Middle frontal gyrus (tissue), 1 donor: ENCODE measurements around the gene PKD1L1.

Experiments used
- DNase-seq: peaks from one replicate; pipeline ENCODE4 v3.0.0-alpha.2; 2015; ENCODE audit warnings: low spot score; ENCODE audit errors: extremely low spot score

PKD1L1 gene

DNA sequence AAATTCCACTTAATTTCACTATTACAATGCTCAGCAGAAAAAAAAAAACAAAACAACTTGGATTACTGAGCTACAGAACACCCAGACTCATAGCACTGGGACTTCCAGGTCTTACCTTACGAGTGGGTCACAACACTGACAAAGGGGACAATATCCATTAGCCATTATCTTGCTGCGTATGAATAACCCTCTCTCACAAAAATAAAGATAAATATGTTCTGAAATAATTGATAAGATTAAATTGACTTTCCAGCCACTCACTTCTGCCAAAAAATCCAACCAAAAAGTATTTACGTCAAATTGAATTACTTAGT, 128.7 kb downstream of the PKD1L1 start:
- no peak for DNase-seq

DNA sequence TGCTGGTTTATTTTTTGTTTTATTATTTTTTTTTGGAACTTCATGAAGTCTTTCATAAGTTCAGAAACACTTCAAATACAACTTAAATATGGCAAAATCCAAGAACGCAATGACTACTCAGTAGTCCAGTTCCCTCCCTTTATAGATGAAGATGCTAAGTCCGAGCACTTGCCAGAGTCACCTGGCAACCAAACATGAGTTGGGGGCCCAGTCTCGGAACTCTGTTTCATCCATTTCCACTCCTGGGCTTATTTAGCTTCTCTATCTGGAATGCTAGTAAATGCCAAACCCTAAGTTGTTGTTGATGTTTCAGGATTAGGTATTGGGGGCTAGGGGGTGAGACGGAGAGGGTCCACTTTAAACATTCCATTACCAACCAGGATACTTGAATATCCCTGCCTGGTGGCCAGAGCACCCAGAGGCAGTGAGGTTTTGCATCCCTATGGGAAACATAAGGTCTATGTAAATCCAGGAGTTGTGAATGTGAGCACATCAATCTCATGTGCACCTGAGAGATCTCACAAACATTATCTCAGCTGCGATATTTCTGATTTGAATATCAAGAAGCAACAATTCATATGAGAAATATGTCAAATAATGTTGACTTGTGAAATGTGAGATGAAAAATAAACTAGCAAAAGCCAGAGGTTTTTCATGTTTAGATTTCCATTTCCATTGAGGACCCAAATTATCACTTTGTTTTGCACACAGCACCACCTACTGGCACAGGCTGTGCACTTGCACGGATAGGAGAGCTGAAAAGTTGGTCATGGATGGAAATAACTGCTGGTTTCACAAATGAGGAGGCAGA, 129.3 kb downstream of the PKD1L1 start:
- DNase-seq, result peak; percentile 76

DNA sequence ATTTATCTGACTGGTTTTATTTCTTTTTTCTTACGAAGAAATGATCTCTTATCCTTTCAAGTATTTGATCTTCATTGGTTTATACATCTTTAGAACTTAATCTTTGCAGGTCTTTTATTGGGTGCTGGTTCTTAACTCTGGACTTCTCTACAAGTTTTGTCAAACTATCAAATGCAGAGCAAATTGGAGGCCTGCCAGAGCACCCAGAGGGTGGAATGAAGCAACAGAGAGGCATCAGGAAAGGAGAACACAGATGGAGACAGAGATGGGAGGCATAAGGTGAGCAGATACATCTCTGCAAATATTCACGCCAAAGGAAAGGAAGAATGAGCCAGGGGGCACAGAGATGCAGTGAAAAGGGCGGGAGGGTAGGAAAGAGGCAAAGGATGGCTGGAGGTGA, 130.3 kb downstream of the PKD1L1 start:
- no peak for DNase-seq

DNA sequence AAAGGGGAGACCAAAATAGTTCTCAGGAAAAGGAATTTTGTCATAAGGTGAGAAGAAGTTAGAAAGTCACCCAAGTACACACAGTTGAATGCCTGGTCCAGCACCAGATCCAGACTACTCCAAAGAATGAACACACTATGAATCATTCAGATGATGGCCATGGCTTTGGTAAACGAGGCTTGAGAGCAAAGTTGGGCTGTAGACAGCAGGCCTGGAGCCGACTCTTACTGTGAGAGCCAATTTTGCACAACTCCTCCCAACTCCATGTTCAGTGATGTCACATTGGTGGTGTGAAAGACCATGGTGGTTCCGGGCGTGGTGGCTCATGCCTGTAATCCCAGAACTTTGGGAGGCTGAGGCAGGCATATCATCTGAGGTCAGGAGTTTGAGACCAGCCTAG, 131.6 kb downstream of the PKD1L1 start:
- DNase-seq, result no peak

DNA sequence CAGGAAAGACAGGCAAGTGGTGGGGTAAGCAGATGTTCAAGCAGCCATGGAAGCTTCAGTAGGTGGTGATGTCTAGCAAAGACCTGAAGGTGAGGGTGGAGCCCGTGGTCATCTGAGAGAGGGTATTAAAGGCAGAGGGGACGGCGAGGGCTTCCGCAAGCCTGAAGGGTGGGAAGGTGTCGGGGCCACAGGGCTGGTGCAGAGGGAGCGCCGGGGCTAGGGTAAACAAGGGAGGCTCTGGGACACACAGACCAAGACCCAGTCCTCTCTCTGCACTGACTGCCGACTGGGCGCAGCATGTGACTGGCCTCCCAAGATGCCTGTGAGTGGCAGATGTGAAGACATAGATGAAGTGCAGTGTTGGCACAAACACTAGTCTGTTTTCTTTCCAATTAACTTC, 132.4 kb downstream of the PKD1L1 start:
- DNase-seq, result no peak

DNA sequence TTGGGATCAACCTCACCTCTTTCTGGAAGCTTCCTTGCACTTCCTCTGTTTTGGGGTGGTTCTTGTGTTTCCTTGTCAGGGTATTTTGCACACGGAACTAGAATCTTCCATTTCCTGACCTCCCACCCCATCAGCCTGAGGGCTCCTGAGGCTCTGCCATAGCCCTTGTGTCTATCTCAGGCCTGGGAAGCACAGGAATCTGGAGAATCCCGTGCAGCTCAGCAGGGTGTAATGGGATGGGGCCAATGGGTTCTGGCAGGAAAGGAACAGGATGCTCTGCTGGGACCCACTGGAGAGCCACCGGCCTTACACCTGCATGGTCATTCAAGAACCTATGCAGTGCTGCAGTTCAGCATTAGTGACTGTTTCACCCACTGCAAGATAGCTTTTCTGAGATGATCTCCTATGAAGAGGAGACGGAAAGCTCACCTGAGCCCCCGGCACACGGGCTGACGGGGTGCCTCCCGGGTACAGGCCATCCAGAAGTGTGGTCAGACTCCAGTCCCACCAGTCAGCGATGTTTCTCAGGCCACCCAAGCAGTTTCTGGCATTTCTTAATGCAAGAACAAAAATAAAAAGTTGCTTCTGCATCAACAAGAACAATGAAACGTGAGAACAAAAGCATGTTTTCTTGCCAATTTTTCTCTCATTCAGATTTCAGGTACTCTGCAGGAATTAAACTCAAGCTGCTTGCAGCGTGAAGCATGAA, 133.2 kb downstream of the PKD1L1 start:
- no peak for DNase-seq

DNA sequence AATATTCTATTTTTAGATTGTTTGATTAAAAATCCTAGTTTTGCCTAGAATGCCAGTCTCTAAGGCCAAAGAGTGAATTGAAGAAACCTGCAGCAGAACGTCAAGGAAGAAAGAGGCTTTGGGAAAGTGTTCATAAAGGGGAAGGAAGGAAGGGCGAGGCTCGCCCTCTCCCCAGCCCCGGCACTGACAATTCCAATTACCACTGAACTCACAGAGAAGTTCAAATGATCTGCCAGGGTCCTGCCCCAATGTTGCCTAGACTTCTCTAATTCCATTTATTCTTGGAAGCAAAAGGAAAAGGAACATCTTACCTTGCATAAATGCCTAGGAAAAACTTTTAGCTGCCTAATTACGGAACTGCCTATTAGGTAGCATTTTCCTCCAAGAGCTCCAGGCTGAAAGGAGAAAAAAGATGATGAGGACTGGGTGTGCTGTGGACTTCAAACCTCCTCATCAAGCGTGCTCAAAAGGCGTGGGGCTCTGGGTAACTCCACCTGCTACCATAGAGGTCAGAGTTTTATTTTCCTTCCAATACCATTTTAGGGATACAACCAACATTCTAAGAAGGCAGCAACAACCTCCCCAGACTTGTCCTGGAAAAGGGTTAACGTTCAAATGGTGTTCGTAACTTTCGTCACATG, 134.5 kb downstream of the PKD1L1 start:
- no peak for DNase-seq

DNA sequence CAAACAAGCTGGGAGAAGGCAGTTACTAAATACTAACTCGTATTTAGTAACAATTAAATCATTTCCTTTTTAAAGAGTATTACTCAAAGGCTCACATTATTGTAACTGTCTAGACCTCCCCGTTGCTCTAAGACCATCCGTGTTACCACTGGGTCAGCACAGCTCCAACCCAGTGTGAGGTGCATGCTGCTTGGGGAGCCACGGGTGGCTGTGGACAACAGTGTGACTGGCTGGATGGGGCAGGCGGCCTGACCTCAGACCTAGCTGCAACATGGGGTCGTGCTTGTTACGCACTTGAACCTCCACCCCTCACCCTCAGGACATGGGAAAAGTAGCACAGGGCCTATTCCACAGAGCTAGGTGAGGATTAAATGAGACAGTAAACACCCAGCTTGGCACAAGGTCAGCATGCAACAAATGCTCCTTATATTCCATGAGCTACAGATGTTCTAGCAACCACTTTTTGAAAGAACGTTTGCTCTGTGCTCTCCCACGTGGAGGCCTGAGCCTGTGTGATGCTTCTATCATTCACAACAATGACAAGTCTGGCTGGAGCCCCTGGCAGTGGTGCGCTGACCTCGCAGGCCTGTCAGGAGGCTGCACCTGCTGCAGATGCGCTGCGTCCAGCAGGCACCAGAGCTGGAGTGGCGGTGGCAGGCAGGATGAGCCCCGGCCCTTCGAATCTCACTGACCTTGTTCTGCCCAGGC, 135.7 kb downstream of the PKD1L1 start:
- DNase-seq, result no peak

DNA sequence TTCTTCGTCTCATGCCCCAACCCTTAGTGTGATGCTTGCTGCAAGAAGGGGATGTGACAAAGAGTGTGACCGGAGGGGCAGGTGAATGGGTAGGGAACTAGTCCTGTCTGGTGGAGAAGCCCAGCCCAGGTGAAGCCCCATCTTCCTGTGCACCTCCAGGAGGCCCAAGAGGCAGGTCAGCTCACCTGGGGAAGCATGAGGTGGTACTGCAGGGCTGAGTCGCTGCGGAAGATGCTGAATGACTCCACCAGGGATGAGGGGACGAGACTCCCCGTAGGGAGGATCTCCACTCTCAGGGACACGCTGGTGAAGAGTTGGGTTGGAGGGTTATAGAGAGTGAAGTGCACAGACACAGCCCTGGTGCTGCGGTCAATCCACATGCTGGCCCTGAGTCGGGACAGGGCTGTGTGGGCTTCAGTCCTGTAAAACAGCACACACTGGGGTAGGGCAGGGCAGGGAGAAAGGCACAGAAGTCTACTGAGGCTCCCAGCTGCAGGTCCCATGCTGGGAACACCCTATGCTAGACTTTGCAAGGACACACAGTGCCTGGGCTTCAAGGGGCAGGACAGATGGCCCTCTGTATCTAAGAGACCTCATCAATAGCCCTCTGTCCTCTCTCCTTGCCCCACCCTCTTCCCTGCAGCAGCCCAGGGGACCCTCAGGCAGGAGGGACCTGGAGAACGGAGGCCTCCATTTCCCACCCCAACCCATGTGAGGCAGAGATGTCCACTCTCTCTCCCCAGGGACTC, 136.5 kb downstream of the PKD1L1 start:
- DNase-seq, result no peak

DNA sequence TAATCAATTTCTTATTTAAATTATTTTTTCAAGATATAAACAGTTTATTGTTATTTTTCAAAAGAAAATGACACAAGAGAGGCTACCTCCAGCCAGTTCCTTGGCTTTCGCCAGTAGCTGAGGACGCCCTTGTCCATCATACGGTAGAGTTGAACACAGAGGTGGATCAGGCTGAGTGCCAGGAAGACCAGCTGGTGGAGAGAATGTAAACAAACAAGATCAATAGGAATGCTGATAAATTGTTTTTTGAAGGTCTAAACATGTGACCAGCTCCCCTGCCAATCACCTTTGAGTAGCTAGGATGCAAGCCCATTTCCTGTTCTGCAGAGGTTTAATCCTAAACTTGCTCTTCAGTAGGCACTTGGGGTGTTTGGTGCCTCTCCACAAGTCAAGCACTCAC, 138.9 kb downstream of the PKD1L1 start:
- no peak for DNase-seq

DNA sequence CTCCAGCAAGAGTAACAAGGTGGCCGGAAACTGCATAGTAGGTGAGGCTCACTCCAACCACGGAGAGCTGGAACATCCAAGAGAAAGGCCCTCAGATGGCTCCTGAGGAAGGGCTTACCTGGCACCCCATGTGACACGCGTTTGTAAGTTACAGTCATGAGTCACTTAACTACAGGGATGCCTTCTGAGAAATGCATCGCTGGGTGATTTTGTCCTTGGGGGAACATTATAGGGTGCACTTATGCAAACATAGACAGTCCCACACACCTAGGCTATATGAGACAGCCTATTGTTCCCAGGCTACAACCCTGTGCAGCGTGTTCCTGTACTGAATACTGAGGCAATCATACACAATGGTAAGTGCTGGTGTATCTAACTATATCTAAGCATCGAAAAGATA, 139.9 kb downstream of the PKD1L1 start:
- no peak for DNase-seq

DNA sequence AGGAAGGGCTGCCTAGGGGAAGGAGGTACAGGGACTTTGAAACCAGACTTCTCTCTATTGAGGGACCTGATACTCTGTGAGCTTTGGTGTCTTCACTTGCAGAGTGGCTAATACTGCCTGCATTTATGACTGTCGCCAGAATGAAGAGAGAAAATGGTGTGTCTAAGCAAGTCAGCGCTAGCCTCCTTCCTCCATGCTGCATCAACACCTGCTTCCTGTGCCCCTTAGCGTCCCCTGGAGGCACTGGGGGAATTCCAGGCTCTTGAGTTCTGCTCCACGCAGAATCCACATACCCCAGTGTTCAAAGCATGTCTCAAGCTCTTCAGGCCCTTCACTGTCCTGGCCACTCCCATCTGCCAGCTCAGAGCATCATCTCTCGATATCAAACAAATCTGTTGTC, 140.5 kb downstream of the PKD1L1 start:
- DNase-seq, result no peak

DNA sequence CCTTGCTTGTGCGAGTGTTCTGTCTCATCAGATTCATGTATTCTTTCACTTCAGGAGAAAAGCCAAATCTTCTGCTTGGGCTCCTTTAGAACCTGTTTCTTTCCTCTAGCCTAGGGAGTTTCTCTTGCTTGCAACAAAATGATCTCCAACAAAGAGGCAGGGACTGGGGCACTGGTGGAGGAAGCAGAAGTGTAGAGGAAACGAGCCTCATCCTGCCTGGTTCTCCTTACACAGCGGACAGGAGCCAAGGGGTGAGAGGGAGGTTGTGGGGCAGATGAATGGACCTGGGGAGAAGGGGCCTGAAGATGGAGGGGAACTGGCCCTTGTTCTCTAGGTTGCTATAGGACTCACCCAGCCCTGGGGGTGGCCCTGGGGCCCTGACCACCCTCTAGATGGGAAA, 141.1 kb downstream of the PKD1L1 start:
- DNase-seq, result no peak

DNA sequence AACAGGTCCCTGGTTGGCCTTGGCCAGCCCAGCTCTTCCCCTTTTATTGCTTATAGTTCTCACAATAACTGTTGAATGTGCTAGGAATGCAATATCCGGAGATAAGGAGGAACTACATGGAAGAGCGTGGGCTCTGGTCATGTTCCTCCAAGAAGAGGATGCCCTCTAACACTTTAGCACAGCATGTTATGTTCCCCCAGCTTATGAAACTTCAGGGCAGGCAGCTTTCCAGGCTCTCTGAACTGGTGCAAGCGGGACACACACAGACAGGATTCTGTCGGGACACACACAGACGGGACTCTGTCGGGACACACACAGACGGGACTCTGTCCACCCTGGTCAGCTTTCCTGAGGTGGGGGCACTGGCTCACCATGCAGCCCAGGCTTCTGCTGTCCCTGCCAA, 141.6 kb downstream of the PKD1L1 start:
- no peak for DNase-seq

DNA sequence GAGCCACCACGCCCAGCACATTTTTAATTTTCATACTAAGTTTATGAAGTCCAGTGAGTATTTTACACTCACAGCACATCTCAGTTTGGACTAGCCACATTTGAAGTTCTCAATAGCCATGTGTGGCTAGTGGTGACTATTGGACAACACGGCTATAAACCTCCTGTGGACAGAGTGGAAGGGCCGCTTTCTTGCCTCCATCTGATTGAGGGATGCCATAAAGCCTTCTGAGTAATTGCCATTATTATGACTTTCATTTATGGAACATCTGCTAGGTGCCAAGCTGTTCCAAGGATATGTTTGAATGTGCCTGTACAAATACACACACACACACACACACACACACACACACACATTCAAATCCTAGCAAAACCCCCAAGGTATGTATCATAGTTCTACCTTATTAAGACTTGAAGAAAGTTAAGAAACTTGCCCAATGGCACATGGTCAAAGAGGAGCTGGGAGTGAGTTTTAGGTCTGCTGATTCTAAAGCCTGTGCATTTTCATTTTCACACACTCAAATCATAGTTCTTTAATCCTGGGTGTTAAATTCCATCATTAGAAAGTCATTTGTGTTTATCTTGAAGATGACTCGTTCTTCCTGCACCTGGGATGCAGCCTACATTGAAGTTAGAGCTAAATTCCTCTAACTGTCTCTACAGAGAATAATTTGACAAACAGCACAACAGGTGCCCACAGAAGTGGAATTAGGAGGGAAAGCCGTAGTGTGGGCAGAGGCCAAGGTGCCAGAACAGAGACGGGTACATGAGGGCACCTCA, 143.3 kb downstream of the PKD1L1 start:
- no peak for DNase-seq

DNA sequence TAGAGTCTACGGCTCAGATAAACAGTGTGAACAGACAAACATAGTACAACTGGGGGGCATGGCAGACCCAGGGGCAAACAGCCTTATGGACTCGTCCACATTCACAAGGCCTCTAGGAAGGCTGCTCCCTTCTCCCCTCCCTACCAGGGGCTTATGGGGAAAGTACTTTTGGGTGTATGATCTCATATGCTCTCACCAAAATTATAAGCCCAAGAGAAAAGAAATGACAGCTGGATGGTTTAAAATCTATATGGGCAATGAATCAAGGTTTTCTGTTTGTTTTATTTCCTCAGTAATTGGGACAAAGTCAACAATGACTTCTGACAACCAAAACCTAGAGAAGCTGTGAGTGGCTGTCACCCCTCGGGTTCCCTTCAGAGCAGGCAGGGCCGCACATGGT, 144.4 kb downstream of the PKD1L1 start:
- DNase-seq, result no peak

DNA sequence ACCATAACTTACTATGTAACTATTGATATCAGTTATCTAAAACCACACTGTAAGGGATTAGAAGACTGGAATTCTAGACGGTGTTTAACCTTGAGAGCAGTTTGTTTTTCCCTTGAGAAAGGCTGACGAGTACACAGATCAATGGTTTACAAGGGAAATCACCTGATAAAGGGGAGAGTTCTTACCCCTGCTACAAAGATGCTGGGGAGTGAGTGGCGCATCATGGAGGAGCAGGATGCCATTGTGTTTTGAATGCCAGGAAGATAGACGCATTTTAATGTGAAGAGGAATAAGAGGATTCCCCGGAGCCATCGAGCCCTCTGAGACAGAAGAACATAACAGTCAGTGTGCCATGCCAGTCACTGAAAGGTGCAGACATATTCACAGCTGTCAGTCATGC, 145.2 kb downstream of the PKD1L1 start:
- no peak for DNase-seq

DNA sequence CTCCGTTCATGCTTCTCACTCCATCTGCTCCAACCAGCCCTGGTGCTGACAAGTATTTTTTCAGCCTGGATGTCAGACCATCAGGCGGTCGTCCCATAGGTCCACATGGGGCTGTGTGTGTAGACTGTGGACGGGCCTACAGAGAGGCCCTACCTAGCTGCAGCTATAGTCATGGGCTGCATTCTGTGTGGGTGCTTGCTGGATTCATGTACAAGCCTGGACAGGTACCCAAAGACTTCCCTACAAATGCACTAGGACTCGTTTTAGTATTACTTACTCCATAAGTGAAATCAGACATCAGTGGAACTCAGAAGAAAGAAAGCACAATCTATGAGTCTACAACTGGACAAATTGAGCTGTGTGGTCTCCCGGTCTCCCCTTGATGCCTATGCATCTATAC, 146.8 kb downstream of the PKD1L1 start:
- DNase-seq, result no peak

DNA sequence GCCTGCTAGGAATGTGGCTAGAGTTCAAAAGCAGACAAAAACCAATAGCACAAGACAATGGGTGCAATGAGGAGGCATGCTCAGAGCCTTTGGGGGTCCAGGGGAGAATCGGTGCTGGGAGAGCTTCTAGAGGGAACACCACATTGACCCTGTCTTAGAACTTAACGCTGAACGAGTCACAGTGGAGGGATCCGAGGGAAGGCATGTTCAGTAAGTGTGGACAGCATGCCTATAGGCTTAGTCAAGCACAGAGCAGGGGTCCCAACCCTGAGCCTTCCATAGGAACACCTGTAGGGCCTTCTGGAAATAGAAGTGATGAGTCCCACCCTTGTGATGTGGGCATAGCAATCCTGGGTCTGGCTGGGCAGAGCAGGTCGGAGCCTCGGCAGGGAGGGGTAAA, 148.7 kb downstream of the PKD1L1 start:
- no peak for DNase-seq

DNA sequence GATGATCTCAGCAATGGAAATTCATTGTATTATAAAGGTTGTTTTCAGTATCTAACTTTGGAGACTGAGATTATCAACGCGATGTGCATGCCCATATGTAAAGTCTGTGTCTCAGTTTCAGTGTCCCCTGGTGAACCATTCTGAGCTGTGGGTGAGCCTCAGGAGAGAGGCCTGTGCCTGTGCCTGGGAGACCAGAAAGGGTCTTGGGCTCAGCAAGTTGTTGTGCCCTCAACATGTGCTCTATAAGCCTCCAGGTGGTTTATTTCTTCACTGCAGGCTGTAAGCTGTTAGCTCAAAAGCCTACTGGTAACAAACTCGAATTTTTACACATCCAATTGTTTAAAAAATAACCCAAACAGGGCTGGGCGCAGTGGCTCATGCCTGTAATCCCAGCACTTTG, 151.9 kb downstream of the PKD1L1 start:
- no peak for DNase-seq

DNA sequence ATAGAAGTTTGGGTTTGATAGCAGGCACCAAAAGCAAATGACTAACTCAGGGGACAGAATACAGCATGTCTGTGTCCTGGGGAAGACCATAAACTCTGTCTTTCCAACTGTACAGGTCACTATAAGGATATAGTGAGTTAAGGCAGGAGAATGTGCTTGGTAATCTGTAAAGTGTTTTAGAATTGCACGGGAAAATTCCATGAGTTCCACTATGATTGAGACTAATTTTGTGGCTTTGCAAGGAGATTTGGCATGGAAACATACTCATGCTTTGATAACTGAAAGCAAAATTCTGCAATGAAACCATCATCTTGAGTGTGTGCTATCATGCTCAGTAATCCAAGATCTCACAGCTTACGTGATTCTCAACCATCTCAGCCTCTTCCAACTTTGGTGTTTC, 152.6 kb downstream of the PKD1L1 start:
- DNase-seq, result no peak
